T-helper 1 cell (primary cell): ENCODE results near the gene FRMD8.

ENCODE experiments used
- DNase-seq, 5 donors: peaks; one replicate each; pipeline ENCODE4 v3.0.0-alpha.2; 2012 to 2020

The FRMD8 gene

DNA sequence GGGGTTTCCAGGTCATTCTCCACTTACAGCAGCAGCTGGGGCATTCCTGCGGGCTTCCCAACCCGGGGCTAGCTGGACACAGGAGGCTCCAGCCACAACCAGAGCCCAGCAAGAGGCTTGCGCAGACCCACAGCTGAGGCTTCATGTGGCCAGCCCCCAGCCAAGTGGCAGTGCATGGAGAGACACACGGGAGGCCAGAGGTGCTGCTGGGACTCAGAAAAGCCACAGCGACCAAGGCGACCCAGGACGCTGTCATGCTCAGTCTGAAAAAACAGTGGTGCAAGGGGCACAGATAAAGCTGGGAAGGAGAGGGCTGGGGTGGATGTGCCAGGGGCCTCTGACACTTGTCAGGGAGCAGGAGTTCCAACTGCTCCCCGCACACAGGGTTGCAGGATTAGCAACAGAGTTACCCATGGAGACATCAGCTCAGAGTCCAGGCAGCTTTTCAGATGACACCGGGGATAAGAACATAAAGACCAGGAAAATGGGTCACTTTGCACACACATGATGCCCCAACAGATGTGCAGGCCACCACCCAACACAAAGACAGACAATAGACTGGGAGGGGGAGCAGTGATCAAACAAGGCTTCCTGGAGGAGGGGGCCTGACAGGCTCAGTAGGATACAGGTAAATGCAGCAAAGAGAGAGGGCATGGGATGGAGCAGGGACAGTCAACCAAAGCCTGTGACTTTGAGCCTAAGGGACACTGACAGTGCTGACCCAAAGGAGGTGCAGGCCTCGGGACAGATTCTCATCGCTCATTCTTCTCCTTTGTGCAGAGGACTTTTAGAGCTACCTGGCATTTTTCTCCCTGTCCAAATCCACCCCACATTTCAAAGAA is 29.3 kb downstream of the FRMD8 start:
- DNase-seq = no peak

DNA sequence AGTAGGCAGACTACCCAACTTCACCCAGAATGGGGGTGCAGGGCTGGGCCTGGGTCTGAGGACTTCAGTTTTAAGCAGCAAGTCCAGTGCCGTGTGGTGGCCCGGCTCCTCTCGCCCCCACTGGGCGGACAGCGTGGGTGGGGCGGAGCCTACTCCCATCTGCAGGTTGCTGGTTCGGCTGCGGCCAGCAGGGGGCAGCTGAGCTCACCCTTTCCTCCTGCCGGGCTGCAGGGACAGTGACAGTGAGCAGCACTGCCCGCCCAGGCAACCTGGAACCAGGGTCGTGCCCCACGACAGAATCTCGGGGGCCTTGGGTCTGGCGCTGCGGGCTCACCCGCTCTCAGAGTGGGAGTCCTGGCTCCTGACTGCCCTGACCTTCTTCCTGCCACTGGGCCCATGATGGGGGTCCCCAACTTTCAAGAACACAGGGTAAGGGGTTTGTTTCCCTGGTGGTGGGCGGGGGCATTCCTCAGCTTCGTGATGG is 29.9 kb downstream of the FRMD8 start:
- DNase-seq = peak; percentile 81 to 90 (median 87)

- peak in 1 of 5 donors; percentile 36 for DNase-seq
Measured at GRCh38 chr11:65416841-65417701, 30.6 kb downstream of the FRMD8 start.

DNA sequence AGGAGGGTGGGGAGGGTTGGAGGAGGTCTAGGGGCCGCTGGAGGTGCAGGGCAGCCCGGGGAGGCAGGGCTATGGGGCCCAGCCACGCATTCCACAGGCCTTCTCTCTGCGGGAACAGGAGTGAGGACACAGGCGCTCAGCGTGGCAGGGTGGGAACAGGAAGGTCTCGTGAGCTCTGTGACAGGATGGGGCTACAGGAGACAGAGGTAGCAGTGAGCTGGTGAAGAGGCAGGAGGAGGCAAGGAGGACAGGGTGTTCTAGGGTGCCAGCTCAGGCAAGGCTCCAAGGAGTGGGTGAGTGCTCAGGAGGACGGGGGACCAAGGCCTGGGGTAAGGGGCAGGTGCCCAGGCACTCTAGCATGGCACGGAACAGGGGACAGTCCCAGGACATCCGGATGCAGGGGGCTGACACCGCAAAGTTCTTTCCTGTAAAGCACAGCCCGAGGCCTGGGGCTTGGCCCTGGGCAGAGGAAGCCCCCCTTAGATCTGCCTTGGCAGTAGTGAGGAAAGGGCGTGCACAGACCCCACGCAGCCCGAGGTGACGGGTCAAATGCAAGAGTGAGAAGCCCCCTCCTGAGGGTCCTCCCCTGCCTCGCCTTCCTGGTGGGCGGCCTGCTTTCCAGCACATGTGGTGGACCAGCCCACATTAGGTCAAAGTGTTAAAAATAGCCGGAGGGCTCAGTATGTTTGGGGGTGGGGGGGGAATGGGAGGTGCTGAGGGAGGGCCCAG is 31.4 kb downstream of the FRMD8 start:
- DNase-seq = peak in 1 of 5 donors; percentile 55

- DNase-seq = no peak
Measured at GRCh38 chr11:65418431-65418680, 31.9 kb downstream of the FRMD8 start.

- peak; percentile 51 to 97 (median 64) for DNase-seq
Measured at GRCh38 chr11:65418681-65419459, 32.4 kb downstream of the FRMD8 start.

DNA sequence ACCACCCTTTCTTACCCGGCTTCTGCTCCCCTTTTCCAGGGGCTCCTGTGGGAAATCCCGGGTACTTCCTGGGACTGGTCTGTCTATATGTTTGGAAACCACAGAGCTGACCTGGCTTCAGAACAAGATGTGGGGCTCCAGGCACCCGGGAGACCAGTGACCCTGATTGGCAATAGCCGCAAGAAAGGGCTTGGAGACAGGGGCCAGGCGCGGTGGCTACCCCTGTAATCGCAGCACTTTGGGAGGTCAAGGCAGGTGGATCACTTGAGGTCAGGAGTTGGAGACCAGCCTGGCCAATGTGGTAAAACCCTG is 33.0 kb downstream of the FRMD8 start:
- DNase-seq = no peak

GRCh38 chr11:65419772-65420481 is 33.5 kb downstream of the FRMD8 start:
- DNase-seq = peak; percentile 40 to 86 (median 52)

GRCh38 chr11:65420506-65420905 is 34.1 kb downstream of the FRMD8 start:
- DNase-seq = peak in 1 of 5 donors; percentile 36

DNA sequence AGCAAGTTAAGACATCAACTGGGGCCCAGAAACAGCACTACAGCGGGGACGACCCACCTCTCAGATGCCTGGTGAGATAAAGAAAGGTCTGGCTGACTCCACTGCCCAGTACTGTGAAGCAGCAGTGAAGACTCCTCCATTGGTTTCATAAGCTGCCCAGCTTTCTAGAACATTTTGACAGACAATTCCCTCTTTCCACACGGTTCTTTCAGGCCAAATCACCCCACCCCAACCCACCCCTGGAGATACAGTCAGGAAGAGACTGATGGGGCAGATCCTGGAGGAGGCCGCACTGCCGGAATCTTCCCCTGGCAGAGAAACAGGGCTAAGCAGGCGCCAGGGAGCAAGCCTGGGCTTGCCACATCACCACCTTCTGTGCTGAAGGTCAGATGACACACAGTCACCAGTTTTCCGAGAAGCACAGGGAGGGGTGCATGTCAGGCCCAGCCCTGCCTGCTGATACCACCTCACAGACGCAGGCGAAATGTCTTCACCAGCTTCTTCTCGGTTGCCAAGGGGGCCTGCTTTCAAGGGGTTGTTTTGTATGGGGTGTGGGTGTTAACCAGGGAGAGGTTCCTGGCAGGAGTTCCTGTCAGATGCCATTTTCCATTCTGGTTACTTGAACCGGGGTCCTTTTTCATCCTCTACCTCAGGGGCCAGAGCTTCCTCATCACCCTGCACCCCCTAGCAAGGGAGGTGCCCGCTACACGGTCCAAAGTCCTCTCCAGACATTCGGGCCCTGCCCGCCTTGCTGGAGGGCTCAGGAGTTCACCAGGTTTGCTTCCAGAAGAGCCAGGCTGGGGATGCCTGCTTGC is 34.7 kb downstream of the FRMD8 start:
- DNase-seq = peak; percentile 68 to 96 (median 82)

GRCh38 chr11:65421794-65422632 is 35.6 kb downstream of the FRMD8 start:
- peak; percentile 79 to 97 (median 85) for DNase-seq

DNA sequence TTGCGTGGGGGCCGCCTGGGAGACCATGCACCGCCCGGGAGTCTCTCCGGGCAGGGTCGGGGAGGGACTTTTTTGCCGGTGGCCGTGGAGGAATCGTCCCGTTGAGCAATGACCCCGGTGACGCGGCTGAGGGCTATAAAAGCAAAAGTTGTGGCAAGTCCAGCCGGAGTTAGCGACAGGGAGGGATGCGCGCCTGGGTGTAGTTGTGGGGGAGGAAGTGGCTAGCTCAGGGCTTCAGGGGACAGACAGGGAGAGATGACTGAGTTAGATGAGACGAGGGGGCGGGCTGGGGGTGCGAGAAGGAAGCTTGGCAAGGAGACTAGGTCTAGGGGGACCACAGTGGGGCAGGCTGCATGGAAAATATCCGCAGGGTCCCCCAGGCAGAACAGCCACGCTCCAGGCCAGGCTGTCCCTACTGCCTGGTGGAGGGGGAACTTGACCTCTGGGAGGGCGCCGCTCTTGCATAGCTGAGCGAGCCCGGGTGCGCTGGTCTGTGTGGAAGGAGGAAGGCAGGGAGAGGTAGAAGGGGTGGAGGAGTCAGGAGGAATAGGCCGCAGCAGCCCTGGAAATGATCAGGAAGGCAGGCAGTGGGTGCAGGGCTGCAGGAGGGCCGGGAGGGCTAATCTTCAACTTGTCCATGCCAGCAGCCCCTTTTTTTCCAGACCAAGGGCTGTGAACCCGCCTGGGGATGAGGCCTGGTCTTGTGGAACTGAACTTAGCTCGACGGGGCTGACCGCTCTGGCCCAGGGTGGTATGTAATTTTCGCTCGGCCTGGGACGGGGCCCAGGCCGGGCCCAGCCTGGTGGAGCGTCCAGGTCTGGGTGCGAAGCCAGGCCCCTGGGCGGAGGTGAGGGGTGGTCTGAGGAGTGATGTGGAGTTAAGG is 36.4 kb downstream of the FRMD8 start, which contains the start of gene NEAT1:
Gene NEAT1, plus strand, starts transcription at position 166 of the 883 bp plus-strand sequence.
- DNase-seq = peak; percentile 68 to 94 (median 79)

DNA sequence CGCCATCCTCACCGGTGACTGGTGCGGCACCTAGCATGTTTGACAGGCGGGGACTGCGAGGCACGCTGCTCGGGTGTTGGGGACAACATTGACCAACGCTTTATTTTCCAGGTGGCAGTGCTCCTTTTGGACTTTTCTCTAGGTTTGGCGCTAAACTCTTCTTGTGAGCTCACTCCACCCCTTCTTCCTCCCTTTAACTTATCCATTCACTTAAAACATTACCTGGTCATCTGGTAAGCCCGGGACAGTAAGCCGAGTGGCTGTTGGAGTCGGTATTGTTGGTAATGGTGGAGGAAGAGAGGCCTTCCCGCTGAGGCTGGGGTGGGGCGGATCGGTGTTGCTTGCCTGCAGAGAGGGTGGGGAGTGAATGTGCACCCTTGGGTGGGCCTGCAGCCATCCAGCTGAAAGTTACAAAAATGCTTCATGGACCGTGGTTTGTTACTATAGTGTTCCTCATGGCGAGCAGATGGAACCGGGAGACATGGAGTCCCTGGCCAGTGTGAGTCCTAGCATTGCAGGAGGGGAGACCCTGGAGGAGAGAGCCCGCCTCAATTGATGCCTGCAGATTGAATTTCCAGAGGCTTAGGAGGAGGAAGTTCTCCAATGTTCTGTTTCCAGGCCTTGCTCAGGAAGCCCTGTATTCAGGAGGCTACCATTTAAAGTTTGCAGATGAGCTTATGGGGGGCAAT is 37.2 kb downstream of the FRMD8 start:
- DNase-seq = peak in 1 of 5 donors; percentile 58

GRCh38 chr11:65424205-65425104 is 38.0 kb downstream of the FRMD8 start:
- DNase-seq = peak in 2 of 5 donors; percentile 38 to 74

DNA sequence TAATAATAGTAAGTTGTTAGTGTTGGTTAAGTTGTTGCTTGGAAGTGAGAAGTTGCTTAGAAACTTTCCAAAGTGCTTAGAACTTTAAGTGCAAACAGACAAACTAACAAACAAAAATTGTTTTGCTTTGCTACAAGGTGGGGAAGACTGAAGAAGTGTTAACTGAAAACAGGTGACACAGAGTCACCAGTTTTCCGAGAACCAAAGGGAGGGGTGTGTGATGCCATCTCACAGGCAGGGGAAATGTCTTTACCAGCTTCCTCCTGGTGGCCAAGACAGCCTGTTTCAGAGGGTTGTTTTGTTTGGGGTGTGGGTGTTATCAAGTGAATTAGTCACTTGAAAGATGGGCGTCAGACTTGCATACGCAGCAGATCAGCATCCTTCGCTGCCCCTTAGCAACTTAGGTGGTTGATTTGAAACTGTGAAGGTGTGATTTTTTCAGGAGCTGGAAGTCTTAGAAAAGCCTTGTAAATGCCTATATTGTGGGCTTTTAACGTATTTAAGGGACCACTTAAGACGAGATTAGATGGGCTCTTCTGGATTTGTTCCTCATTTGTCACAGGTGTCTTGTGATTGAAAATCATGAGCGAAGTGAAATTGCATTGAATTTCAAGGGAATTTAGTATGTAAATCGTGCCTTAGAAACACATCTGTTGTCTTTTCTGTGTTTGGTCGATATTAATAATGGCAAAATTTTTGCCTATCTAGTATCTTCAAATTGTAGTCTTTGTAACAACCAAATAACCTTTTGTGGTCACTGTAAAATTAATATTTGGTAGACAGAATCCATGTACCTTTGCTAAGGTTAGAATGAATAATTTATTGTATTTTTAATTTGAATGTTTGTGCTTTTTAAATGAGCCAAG is 38.9 kb downstream of the FRMD8 start:
- DNase-seq = peak; percentile 60 to 94 (median 74)
